ENCODE data around the gene DOK6.
"Not testable (repeated sequence)": the region's sequence is repeated elsewhere in the genome, so short reads cannot be mapped to it uniquely, and the experiment has no call there.

The DOK6 gene

DNA sequence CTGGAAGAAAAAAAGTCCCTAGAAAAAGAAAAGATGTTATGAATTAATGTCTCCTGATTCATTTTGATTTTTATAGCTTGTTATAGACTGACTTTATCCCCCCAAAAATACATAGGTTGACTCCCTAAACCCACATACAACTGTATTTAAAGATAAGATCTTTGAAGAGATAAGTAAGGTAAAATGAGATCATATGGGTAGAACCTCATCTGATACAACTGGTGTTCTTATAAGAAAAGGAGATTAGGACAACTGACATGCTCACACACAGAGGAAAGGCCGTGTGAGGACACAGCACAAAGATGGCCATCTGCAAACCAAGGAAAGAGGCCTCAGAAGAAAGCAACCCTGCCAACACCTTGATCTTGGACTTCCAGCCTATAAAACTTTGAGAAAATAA lies 429.5 kb downstream of the DOK6 start:
- no peak for DNase-seq

DNA sequence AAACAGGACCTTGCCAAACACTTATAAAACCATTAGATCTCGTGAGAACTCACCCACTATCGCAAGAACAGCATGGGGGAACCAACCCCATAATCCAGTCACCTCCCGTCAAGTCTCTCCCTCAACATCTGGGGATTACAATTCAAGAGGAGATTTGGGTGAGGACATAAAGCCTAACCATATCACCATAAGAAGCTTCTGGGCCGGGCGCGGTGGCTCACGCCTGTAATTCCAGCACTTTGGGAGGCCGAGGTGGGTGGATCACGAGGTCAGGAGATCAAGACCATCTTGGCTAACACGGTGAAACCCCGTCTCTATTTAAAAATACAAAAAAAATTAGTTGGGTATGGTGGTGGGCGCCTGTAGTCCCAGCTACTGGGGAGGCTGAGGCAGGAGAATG lies 434.3 kb downstream of the DOK6 start:
- not testable (repeated sequence) for DNase-seq

DNA sequence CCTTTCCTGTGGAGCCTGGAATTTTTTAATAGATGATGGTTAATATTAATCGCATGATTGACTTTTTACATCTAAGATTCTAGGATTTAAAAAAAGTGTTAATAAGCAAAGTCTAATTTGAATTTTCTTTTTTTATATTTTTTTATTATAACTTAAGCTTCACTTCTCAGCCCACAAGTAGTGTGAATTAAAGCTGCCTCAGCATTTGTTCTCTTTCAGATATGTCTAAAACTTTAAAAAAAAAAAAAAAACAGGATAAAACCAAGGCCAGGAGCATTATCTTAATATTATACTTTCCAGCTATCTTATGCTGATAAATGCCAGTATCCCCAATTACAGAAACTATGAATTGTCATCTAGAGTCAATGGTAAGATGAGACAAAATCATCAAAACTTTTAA lies 437.3 kb downstream of the DOK6 start:
- DNase-seq = no peak

DNA sequence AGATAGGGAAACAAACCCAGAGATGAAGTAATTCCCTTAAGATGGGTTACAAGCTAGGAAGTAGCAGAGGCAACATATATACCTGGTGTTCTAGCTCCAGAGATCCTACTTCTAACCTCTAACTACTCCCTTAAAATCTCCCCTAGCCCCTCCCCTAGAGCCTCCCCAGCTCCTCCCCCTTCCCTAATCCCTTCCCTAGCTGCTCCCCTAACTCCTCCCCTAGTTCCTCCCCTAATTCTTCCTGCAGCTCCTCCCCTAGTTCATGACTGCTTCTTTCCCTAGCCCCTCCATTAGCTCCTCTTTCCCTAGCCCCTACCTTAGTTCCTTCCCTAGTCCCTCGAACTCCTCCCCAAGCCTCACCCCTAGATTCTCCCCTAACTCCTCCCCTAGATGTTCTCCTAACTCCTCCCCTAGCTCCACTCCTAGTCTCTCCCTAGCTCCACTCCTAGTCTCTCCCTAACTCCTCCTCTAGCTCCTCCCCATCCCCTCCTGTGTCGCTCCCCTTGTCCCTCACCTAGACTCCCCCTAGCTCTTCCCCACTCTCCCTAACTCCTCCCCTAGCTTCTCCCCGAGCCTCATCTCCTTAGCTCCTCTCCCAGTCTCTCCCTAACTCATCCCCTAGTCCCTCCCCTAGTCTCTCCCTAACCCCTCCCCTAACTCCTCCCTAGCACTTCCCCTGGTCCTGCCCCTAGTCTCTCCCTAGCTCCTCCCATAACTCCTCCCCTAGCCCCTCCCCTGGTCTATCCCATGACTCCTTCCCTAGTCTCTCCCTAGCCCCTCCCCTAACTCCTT lies 438.1 kb downstream of the DOK6 start:
- no peak for DNase-seq

DNA sequence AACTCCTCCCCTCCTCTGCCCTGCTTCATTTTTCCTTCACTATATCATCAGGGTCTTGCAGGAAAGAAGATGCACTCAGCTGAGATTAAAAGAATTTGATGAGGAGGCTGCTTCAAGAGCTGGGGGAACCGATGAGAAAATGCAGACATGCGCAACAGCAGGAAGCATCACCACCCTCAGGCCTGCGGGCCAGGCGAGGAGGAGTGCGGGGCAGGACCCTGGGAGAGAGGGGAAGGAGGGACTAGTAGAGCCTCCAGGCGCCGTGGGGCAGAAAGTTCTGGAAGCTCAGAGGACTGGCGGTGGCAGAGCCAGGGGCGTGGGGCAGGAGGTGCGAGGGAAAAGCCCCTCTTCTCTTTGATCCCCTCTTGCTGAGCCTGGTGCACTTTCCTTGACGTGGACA lies 438.8 kb downstream of the DOK6 start:
- DNase-seq = no peak

DNA sequence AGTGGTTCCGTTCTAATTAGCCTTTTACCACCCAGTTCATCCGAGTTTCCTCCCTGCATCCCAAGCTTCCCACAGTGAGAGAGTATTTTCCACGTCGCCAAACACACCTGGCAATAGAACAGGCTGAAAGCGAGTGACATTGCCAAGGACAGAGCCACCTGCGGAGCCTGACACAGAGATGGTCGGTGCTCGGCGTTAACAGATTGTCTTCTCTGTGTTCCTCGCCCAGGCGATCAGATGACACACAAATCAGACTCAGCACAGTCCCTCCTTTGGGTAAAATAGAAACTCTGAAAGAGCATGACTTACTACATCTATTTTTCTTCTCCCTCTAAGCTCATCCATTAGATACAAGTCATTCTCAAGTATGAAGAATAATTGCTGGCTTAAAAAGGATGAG lies 439.3 kb downstream of the DOK6 start:
- peak; percentile 85 to 90 for DNase-seq

DNA sequence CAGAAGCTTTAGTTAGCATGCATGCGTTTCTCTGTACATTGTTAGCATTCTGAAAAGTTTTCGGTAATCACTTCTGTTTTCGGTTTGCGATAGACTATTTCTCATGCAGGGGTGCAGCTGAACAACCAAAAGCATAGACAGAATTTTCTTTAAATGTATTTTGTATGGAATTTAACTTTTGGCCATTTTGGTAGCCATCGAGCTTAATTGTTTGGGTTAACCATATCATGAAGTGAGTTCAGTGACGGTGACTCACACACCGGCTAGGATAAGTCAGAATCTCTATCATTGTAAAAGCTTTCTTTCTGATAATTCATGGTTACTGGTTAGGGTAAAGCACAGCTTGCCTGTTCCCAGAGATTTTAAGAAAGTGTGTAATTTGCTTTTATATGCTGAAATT lies 439.8 kb downstream of the DOK6 start:
- no peak for DNase-seq

DNA sequence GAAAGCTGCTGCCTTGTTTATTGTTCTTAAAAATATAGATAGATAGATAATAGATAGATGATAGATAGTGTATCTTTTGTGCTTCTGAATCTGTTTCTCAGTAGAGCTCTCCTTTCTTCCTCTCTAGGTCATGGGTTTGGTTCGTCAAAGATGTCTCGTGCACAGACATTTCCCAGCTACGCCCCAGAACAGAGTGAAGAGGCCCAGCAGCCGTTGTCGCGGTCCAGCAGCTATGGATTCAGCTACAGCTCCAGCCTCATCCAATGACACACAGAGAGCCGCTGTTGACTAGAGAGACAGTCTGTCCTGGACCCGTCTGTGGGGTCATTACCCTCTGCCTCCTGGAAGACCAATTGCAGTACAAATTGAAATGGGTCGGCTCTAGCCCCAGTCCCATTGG lies 440.4 kb downstream of the DOK6 start:
- no peak for DNase-seq

DNA sequence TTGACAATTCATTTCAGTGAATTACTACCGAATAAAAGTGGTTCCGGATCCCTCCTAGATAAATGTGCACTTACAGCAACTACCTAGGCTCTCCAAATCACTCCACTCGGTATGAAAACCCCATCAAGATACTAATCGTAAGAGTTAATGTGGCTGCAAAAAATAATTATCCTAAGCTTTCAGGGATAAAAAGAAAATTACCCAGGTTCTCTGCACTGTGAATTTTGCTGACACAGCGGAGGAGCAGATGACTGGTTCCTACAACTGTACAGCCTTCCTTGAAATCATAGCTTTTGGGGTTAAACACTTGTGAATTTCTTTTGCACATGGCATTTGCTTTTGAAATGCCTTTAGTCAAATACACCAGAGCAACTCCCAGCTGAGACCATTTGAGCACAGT lies 442.3 kb downstream of the DOK6 start:
- DNase-seq = no peak

DNA sequence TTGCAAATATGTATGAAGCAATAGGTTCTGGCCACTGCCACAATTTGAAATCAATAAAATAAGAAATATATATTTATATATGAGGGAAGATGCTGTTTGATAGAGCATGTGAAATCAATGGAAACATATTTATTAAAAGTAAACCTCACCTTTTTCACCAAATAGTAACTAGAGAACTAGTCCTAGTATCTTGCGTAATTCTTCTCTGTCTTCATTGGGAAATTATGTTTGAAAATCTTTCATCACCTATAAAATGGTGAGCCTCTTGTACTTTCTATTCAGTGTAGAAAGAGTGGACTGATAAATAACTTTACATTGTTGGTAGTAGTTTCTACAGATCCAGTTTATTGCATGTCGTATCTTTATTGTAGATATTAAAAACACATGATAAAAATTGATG lies 444.0 kb downstream of the DOK6 start:
- DNase-seq = no peak

DNA sequence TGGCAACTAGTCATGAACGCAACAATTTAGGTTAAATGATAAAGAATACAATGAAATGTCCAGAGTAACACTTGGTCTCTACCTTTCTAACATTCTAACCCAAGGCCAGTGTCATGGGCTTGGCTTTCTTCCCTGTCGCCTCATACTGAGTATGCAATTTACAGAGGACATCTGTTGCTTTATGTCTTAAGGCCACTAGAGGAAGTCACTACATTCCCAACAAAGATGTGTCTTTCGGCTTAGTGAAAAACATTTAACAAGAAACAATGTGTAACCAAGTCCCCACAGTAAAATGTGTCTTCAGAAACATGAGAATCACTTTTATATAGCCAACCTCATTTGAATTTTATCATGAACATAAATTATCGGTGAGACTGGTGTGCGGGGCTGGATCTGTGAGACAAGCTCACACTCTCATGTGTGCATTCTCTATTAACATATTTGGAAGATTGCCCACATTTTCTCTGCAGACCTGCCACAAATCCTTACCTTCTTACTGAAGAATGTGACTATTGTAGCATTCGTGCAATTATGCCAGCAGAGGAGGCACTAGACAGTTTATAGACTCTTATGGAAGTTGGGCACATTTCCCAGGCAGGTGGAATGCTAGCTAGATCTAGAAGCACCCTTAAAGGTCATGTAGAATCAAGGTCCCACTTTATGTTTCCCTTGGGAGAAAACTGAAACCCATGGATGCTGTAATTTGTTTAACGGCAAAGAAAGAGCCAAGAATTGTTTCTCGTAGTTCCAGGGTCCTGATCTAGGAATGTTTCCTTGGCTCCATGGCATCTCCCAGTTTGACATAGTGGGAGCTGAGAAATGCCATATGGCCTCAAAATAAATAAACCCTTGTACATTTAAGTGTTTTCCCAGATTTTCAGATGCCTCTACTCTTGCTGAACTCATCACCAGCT lies 445.2 kb downstream of the DOK6 start:
- DNase-seq = no peak

DNA sequence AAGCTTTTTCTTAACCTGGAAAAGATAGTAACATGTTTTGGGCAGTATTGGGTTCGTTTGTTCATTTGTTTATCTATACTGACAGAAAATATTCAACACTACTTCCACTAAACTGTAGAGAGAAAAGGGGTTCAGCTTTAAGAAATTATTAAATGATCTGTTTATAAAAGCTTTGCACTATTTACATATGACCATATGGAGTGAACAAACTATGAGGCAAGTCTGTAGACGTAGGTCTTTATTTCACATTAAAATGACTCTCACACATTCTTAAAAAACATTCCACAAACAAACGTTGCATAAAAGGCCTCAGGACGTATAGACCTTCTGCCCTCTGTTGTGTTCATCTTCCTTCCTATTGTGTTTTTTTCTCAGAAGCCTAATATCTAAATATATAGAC lies 452.4 kb downstream of the DOK6 start:
- DNase-seq = no peak

DNA sequence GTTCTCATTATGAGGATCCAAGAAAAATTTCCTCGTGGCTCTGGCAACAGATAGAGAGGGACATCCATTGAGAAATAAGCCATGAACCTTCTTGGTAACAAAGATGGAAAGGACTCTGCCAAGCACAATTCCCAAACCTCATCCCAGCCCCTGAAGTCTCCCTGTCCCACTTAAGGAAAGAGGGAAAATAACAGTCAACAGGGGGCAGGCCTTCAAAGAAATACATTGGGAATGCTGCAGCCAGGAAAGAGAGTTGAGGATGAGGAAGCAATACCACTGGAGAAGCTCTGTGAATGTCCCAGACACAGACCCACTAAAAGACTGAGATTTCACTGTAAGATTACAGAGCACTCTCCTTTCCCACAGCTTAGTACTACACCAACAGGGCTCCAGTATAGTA lies 453.8 kb downstream of the DOK6 start:
- no peak for DNase-seq

DNA sequence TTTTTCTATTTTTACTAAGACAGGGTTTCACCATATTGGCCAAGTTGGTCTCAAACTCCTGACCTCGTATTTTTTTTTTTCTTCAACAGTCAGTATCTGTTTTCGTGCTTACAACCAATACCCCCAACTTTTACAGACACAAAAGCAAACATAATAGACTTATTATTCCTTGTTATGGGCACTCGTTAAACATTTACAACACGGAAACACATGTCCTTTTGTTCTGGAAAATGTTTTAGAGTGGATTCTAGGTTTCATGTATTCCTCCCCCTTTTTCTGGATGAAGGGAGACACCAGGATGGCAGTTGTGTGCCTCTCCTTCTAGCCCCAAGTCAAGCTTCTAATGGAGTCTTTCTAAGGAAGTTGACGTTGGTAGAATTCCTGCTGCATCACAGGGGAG lies 458.2 kb downstream of the DOK6 start:
- no peak for DNase-seq

DNA sequence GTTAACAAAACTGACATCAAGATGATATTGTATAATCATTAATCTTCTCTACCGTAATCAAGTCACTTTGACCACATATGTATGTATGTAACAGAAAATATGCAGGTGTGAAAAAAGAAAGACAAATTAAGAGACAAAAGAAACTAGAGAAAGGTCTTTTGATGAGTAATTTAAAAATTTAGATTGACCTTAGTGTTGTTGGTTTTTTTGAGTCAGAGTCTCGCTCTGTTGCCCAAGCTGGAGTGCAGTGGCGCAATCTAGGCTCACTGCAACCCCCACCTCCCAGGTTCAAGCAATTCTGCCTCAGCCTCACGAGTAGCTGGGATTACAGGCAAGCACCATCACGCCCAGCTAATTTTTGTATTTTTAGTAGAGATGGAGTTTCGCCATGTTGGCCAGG lies 464.1 kb downstream of the DOK6 start:
- DNase-seq = not testable (repeated sequence)

DNA sequence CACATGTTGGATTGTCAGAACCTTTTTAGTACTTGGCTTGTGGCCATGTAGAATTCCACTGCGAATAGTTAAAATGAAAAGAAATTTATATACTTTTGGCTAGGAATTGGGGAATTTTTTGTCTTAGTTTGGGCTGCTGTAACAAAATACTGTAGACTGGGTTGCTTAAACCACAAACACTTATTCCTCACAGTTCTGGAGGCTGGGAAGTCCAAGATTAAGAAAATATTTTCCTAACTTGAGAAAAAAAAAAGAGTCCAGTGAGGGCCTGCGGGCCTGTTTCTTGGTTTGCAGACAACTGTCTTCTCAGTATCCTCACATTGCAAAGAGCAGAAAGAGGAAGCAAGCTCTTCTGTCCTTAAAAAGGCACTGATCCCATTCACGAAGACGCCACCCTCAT lies 465.1 kb downstream of the DOK6 start:
- DNase-seq = no peak

DNA sequence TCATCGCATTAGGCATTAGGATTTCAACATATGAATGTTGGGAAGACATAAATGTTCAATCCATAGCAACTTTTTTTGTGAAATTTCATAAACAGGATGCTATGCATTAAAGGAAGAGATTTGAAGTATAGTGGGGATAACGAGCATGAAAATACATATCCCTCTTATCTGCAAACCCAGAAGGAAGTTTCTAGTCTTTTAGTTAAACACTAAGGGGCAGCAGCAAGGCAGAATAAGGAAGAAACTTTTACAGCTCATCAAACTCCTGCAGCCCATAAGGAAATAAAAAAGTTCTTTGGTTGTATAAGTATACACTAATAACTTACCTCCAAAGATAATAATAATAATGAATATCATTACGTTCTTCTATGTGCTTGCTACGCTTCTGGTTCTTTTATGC lies 465.5 kb downstream of the DOK6 start:
- no peak for DNase-seq

DNA sequence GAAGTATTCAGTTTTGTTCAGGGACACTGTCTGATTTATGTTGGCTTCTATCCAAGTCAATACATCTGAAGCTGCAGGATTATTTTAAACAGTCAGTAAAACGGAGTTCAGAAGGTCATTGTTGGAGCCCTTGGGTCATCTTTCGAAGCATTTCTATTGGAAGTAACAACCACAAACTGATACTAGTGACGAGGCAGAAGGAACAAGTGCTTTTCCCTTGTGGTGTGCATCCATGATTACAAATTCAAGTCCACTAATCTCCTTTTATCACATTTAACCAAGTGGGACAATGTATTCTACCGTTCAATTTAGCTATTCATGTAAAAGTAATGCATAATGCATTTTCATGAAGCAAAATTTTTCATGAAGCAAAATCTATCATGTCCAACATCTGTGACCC lies 470.0 kb downstream of the DOK6 start:
- no peak for DNase-seq

DNA sequence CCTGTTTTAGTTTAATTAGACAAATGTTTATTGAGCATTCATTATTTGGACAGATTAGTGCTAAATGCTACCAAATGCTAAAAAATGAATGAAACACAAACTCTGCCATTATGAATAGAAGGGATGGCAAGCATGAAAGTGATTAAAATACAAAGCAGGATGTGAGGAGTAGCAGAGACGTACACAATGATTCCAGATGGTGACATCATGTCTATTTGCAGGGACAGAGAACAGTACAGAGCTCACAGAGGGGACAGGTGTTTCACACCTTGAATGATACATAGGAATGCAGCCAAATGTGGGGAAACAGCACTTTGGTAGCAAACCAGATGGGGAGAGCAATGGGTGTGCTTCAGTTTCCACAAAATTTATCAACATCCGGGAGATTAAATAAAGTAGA lies 470.7 kb downstream of the DOK6 start:
- no peak for DNase-seq

DNA sequence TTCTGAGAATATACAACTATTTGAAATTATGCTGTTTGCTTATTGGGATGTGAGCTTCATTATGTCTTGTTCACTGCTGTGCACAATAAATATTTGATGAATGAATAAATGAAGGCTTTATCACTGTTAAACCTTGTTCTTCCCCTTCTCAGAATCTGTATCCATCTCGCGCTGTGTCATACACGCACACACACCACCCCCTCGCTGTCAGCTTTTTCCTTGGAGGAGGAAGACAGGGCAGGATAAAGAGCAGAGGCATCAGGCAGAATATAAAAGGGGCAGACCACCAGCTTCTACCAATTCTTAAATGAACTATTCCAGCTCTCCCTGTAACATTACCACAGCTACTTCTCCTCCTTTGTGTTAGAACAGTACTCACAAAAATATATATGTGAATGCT lies 472.0 kb downstream of the DOK6 start:
- no peak for DNase-seq

DNA sequence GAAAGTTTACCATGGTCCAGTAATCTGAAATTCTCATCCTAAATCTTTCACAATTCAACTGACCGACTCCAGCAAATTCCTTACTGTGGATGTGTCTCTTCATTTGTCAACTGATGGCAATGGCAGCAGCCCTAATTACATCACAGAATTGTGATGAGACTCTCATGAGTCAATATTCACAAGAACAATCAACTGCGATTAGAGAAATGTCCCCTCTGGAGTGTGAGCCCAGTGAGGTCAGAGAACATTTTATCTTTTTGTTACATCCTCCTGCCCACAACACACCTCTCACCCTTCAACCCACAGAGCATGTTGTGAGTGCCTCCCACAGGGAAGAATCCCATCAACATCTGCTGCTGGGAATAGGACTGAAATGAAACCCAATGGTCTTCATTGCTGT lies 473.4 kb downstream of the DOK6 start:
- DNase-seq = no peak

DNA sequence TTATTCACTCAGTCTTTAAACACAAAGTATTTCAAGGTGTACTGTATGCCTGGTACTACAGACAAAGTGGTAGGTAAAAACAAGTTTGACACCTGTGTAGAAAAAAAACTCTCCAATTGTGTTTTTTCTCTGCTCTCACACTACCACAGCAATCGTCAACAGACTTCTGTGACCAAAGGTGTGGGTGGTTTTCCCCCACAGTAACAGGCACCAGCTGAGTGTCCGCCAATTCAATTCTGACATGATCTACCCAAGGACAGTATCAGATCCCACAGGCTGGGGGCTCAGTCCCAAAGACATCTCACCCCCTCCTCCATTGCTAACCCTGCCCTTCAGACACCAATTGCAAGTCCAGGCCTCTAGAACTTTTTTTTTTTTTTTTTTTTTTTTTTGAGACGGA lies 475.8 kb downstream of the DOK6 start:
- DNase-seq = no peak

DNA sequence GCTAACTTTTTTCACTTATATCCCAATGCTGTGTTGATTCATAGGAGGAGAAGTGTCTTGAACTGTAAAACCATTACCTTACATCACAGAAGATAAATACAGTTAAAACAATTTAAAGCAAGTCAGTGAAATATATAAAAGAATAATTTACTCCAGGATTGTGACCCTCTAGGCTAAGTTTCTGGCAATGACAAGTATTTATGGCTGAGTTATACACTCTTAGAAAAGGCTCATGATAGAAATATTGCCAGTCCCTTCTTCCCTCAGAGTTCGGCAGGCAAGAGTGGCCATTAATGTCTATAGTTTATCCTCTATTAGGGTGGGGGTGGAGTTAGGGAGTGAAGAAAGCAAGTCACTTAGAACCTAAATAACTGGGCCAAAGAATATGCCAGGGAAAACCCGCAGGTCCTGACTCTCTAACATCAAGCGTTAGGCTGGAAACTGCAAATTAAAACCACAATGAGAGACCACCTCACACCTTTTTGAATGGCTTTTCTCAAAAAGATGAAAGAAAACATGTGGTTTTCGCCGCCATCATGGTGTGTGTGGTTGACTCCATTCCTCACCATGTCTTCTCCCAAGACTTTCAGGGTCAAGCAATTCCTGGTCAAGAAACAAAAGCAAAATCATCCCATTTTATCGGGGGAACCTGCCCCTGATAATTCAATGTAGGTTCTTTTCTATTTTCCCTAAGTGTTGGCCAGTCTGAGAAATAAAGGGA lies 477.7 kb downstream of the DOK6 start:
- DNase-seq = no peak

DNA sequence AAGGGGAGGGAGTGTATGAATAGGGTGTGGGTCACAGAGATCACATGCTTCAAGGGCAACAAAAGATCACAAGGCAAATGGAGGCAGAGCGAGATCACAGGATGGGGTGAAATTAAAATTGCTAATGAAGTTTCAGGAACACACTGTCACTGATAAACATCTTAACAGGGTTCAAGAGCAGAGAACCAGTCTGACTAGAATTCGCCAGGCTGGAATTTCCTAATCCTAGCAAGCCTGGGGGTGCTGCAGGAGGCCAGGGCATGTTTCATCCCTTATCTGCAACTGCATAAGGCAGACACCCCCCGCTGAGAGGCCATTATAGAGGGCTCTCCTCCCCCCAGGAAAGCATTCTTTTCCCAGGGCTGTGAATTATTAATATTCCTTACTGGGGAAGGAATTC lies 478.4 kb downstream of the DOK6 start:
- not testable (repeated sequence) for DNase-seq
